ENCODE measurements around the gene MVK.

Gene MVK

GRCh38 chr12:109611223-109611622 lies 37.6 kb downstream of the MVK start:
- DNase-seq = no peak

- no peak for DNase-seq
These were observed 38.4 kb downstream of the MVK start for GRCh38 chr12:109612003-109612402.

GRCh38 chr12:109612975-109613502 lies 39.4 kb downstream of the MVK start:
- DNase-seq = no peak

GRCh38 chr12:109613649-109614455 lies 40.3 kb downstream of the MVK start:
- no peak for DNase-seq

GRCh38 chr12:109615556-109616229 lies 42.1 kb downstream of the MVK start:
- DNase-seq = no peak

GRCh38 chr12:109617491-109617890 lies 43.9 kb downstream of the MVK start:
- DNase-seq = no peak

GRCh38 chr12:109618082-109618481 lies 44.5 kb downstream of the MVK start:
- DNase-seq = no peak

GRCh38 chr12:109619002-109619604 lies 45.5 kb downstream of the MVK start:
- DNase-seq = no peak

GRCh38 chr12:109621211-109621694 lies 47.7 kb downstream of the MVK start:
- no peak for DNase-seq

GRCh38 chr12:109621901-109622364 lies 48.3 kb downstream of the MVK start:
- no peak for DNase-seq

- DNase-seq = no peak
These were observed 50.9 kb downstream of the MVK start for GRCh38 chr12:109624467-109624866.

- DNase-seq = no peak
These were observed 51.6 kb downstream of the MVK start for GRCh38 chr12:109625131-109625559.

GRCh38 chr12:109625749-109626377 lies 52.3 kb downstream of the MVK start:
- DNase-seq = no peak

- DNase-seq = no peak
These were observed 53.0 kb downstream of the MVK start for GRCh38 chr12:109626378-109627115.

GRCh38 chr12:109627633-109628032 lies 54.0 kb downstream of the MVK start:
- DNase-seq = no peak

- DNase-seq = no peak
These were observed 56.5 kb downstream of the MVK start for GRCh38 chr12:109630107-109630506.

GRCh38 chr12:109630815-109631214 lies 57.2 kb downstream of the MVK start:
- DNase-seq = no peak

- no peak for DNase-seq
These were observed 57.7 kb downstream of the MVK start for GRCh38 chr12:109631302-109631701.

GRCh38 chr12:109631751-109632150 lies 58.2 kb downstream of the MVK start:
- DNase-seq = no peak

GRCh38 chr12:109632342-109632741 lies 58.7 kb downstream of the MVK start:
- no peak for DNase-seq

- DNase-seq = no peak
These were observed 62.1 kb downstream of the MVK start for GRCh38 chr12:109635717-109636116.

GRCh38 chr12:109637348-109637747 lies 63.8 kb downstream of the MVK start:
- no peak for DNase-seq
